Measurements from ENCODE around the gene TYK2. TPM values are rescaled to one million over a fixed set of nuclear protein-coding genes. Genes with fewer than 3 reads are reported as not detected.
A peak's percentile ranks its signal among the peaks of the same experiment; 100 is the strongest.
"Not testable (repeated sequence)": the region's sequence is repeated elsewhere in the genome, so short reads cannot be mapped to it uniquely, and the experiment has no call there.

Gene TYK2
- polyA plus RNA-seq, 1 experiment: 29.1 TPM

DNA sequence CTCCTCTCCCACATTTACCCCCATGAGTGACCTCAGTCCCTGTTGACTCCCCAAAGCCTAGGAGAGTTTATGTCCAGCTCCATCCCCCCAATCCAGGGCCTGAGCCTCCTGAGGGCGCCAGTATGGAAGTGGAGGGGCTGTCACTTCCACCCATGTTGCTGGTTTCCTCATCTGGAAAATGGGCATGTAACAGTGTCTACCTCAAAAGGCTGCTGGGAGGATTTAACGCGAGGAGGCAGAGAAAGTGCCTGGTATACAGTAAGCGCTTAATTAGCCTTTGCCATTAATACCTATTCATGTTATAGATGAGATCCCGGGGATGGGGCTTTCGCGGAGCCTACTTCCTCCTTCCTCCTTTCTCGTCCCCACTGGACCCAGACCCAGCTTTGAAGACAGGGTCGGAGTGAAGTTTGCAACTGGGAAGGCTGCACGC is 476 bp downstream of the TYK2 start:
- no peak for DNase-seq (ENCODE audit: low read depth, low spot score)
- CTCF ChIA-PET: interaction anchor here (1.3 to 2.3 kb wide), 4 partner anchors 9 to 121 kb away, joined by 6 to 18 read pairs (median 10); no protein-coding TSS in a partner anchor
- Histone ChIP-seq H3K27me3 (ENCODE audit: control insufficient read depth, insufficient read depth, low read length) (no peaks in the 10 kb centered on the region), H3K9me3 (ENCODE audit: control insufficient read depth, insufficient read depth, low read length) (no peaks in the 10 kb centered on the region; the same call in 1 of the 2 replicates), H3K4me3 (ENCODE audit: low read depth, low read length) (peak overlapping the region; percentile 95), H3K27ac (ENCODE audit: low read depth, low read length) (peak overlapping the region; percentile 52)
- TF ChIP-seq, protein P1, sequence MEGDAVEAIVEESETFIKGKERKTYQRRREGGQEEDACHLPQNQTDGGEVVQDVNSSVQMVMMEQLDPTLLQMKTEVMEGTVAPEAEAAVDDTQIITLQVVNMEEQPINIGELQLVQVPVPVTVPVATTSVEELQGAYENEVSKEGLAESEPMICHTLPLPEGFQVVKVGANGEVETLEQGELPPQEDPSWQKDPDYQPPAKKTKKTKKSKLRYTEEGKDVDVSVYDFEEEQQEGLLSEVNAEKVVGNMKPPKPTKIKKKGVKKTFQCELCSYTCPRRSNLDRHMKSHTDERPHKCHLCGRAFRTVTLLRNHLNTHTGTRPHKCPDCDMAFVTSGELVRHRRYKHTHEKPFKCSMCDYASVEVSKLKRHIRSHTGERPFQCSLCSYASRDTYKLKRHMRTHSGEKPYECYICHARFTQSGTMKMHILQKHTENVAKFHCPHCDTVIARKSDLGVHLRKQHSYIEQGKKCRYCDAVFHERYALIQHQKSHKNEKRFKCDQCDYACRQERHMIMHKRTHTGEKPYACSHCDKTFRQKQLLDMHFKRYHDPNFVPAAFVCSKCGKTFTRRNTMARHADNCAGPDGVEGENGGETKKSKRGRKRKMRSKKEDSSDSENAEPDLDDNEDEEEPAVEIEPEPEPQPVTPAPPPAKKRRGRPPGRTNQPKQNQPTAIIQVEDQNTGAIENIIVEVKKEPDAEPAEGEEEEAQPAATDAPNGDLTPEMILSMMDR (IDR thresholded peaks at IDR 0.05; ENCODE audit: low read depth, low read length): no peak
- POLR2A ChIA-PET: interaction anchor here (0.5 to 1.5 kb wide), 7 partner anchors 9 to 121 kb away, joined by 3 to 13 read pairs (median 3); partner anchors contain the start of genes ICAM1 and RAVER1

DNA sequence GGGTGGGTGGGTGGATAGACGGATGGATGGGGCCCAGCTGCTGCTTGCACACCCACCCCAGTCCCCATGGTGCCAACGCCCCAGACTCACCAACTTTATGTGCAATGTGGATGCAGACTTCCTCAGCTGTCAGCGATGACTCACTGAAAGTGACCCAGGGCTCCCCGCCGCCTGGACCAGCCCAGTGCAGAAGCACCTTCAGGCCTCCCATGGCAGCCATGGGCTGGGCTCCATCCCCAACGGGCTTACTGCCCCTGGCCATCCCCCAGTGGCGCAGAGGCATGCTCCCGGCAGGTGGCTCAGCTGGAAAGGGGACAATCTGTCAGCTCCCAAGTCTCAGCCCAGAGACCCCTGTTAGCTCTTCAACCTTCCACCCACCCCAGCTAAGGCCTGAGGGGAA is 2.2 kb downstream of the TYK2 start:
- TF ChIP-seq, protein P1 (IDR thresholded peaks at IDR 0.05; ENCODE audit: low read depth, low read length): no peak
- H3K27me3 ChIP-seq (ENCODE audit: control insufficient read depth, insufficient read depth, low read length): no peaks in the 10 kb centered on the region
- no peaks in the 10 kb centered on the region; the same call in 1 of the 2 replicates for H3K9me3 ChIP-seq (ENCODE audit: control insufficient read depth, insufficient read depth, low read length)
- no peak overlapping the region for H3K4me3 ChIP-seq (ENCODE audit: low read depth, low read length)
- no peak for DNase-seq (ENCODE audit: low read depth, low spot score)
- no peak overlapping the region for H3K27ac ChIP-seq (ENCODE audit: low read depth, low read length)
- ChIA-PET POLR2A (interaction anchor here (0.6 kb wide), 1 partner anchor 44 kb away, joined by 5 read pairs; the partner anchor contains the start of gene RAVER1), CTCF (interaction anchor here (1.6 kb wide), 1 partner anchor 11 kb away, joined by 6 read pairs; no protein-coding TSS in a partner anchor)

DNA sequence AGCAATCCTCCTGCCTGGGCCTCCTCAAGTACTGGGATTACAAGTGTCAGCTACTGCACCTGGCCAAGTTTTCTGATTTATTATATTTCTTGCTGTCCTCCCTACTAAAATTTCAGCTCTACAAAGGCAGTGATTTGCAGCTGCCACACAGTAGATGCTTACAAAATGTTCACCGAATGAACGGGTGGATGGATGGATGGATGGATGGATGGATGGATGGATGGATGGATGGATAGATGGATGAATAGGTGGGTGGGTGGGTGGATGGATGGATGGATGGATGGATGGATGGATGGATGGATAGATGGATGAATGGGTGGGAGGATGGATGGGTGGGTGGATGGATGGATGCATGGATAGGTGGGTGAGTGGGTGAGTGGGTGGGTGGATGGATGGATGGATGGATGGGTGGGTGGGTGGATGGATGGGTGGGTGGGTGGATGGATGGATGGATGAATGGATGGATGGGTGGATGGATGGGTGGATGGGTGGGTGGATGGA is 3.2 kb downstream of the TYK2 start:
- H3K27me3 ChIP-seq (ENCODE audit: control insufficient read depth, insufficient read depth, low read length); H3K27ac ChIP-seq (ENCODE audit: low read depth, low read length); POLR2A ChIA-PET; CTCF ChIA-PET; H3K9me3 ChIP-seq (ENCODE audit: control insufficient read depth, insufficient read depth, low read length); DNase-seq (ENCODE audit: low read depth, low spot score); H3K4me3 ChIP-seq (ENCODE audit: low read depth, low read length): not testable (repeated sequence)

DNA sequence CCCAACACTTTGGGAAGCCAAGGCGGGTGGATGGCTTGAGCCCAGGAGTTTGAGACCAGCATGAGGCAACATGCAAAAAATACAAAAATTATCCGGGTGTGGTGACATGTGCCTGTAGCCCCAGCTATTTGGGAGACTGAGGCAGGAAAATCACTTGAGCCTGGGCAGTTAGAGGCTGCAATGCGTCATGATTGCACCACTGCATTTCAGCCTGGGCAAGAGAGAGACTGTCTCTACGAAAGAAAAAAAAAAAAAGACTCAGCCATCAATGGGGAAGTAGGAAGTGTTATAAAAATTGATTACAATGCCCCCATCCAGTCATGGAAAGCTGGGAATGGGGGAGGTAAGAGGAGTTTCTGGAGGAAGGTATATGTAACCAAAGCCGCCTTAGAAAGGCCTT is 5.4 kb downstream of the TYK2 start:
- Histone ChIP-seq H3K9me3 (ENCODE audit: control insufficient read depth, insufficient read depth, low read length) (no peaks in the 10 kb centered on the region), H3K27me3 (ENCODE audit: control insufficient read depth, insufficient read depth, low read length) (no peaks in the 10 kb centered on the region), H3K27ac (ENCODE audit: low read depth, low read length) (no peak overlapping the region), H3K4me3 (ENCODE audit: low read depth, low read length) (no peak overlapping the region)
- TF ChIP-seq, protein P1 (IDR thresholded peaks at IDR 0.05; ENCODE audit: low read depth, low read length): no peak
- CTCF ChIA-PET: interaction anchor here (0.8 kb wide), 1 partner anchor 16 kb away, joined by 3 read pairs; no protein-coding TSS in a partner anchor
- POLR2A ChIA-PET: no interaction called here
- no peak for DNase-seq (ENCODE audit: low read depth, low spot score)

DNA sequence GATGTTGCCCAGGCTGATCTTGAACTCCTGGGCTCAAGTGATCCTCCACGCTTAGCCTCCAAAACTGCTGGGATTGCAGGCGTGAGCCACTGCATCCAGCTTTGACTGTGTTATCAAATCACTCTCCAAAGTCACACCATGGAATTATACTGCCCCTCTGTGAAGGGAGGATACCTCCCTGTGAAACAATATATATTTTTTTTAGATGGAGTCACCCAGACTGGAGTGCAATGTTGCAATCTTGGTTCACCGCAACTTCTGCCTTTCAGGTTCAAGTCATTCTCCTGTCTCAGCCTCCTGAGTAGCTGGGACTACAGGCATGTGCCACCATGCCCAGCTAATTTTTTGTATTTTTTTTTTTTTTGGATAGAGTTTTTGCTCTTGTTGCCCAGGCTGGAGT is 7.7 kb downstream of the TYK2 start:
- ChIA-PET CTCF (interaction anchor here (2.0 to 2.1 kb wide), 2 partner anchors 16 to 18 kb away, joined by 5 read pairs; no protein-coding TSS in a partner anchor), POLR2A (no interaction called here)
- Histone ChIP-seq H3K27me3 (ENCODE audit: control insufficient read depth, insufficient read depth, low read length) (no peaks in the 10 kb centered on the region), H3K4me3 (ENCODE audit: low read depth, low read length) (no peak overlapping the region), H3K9me3 (ENCODE audit: control insufficient read depth, insufficient read depth, low read length) (no peaks in the 10 kb centered on the region), H3K27ac (ENCODE audit: low read depth, low read length) (no peak overlapping the region)
- TF ChIP-seq, protein P1 (IDR thresholded peaks at IDR 0.05; ENCODE audit: low read depth, low read length): no peak
- no peak for DNase-seq (ENCODE audit: low read depth, low spot score)
